SJCRH30 (cell line): ENCODE results near the gene KAZN. TPM values are rescaled to one million over a fixed set of nuclear protein-coding genes. Genes with fewer than 3 reads are reported as not detected.
"Not testable (repeated sequence)": the region's sequence is repeated elsewhere in the genome, so short reads cannot be mapped to it uniquely, and the experiment has no call there.

Source experiments
- DNase-seq, 2 experiments: peaks; one replicate each; pipeline ENCODE4 v3.0.0-alpha.2; 2015 to 2020
- H3K27ac ChIP-seq: fragments of 250-450 bp; sonication (Bioruptor Pico); 2 replicates; pipeline ENCODE4 v1.5.1; 2020; ENCODE audit warnings: mild to moderate bottlenecking, moderate library complexity
- H3K27me3 ChIP-seq: fragments of 250-450 bp; sonication (Bioruptor Pico); 2 replicates; pipeline ENCODE4 v1.5.1; 2020; ENCODE audit warnings: mild to moderate bottlenecking, moderate library complexity
- H3K36me3 ChIP-seq: fragments of 250-450 bp; sonication (Bioruptor Pico); 2 replicates; pipeline ENCODE4 v1.5.1; 2020; ENCODE audit warnings: mild to moderate bottlenecking, moderate library complexity
- H3K4me1 ChIP-seq: fragments of 250-450 bp; sonication (Bioruptor Pico); 2 replicates; pipeline ENCODE4 v1.5.1; 2020; ENCODE audit warnings: mild to moderate bottlenecking, moderate library complexity
- H3K4me3 ChIP-seq: fragments of 250-450 bp; sonication (Bioruptor Pico); 2 replicates; pipeline ENCODE4 v1.5.1; 2020; ENCODE audit warnings: mild to moderate bottlenecking, moderate library complexity
- H3K9me3 ChIP-seq: fragments of 250-450 bp; sonication (Bioruptor Pico); replicated peaks from 2 replicates; pipeline ENCODE4 v1.5.1; 2020; ENCODE audit warnings: mild to moderate bottlenecking, moderate library complexity
- total RNA-seq: library from RNA; depleted of rRNA; stranded (reverse); fragments of >200 nt; shearing (Covaris generic); gene quantifications from 2 replicates; pipeline ENCODE4 v1.2.3, GENCODE V29; 2014

KAZN gene
- total RNA-seq, 1 experiment from 2014 or later: 0.10 TPM

- Histone ChIP-seq H3K27ac (no peak overlapping the region), H3K9me3 (no peaks in the 10 kb centered on the region; the same call in 1 of the 2 replicates), H3K36me3 (no peaks in the 10 kb centered on the region), H3K4me1 (no peaks in the 10 kb centered on the region), H3K4me3 (no peak overlapping the region), H3K27me3 (no peaks in the 10 kb centered on the region)
- DNase-seq: no peak
These were observed 363.9 kb downstream of the KAZN start for GRCh38 chr1:14962407-14962806.

GRCh38 chr1:14963791-14964710 lies 365.6 kb downstream of the KAZN start:
- H3K4me1 ChIP-seq, H3K27me3 ChIP-seq, H3K9me3 ChIP-seq, DNase-seq, H3K4me3 ChIP-seq, H3K27ac ChIP-seq, H3K36me3 ChIP-seq: not testable (repeated sequence)

DNA sequence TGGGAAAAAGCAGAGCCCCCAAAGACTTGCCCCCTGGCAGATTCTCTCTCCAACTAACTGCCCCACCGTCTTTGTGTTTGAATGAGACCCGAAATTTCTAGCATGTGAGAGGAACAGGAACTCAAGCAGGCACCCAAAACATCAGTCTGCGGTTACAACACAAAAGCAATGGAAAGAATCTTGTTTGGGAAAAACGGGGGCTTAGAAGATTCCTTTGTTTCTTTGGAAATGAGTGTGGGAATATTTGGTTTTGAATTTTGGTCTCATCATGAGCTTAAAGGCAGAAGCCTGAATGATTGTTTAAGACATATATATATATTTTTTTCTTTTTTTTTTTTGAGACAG lies 366.2 kb downstream of the KAZN start:
- no peaks in the 10 kb centered on the region; the same call in 1 of the 2 replicates for H3K9me3 ChIP-seq
- H3K36me3 ChIP-seq: no peaks in the 10 kb centered on the region
- no peaks in the 10 kb centered on the region for H3K27me3 ChIP-seq
- H3K27ac ChIP-seq: no peak overlapping the region
- peaks cover 8% of the 10 kb centered on the region; the same call in 1 of the 2 replicates for H3K4me1 ChIP-seq
- DNase-seq: no peak
- no peak overlapping the region for H3K4me3 ChIP-seq

GRCh38 chr1:14968251-14968851 lies 369.9 kb downstream of the KAZN start:
- peak overlapping the region; percentile 60 for H3K27ac ChIP-seq
- peak; percentile 85 to 88 for DNase-seq
- H3K36me3 ChIP-seq: no peaks in the 10 kb centered on the region
- peak overlapping the region; percentile 31 for H3K4me3 ChIP-seq
- H3K4me1 ChIP-seq: peaks cover 8% of the 10 kb centered on the region; the same call in 1 of the 2 replicates
- H3K27me3 ChIP-seq: no peaks in the 10 kb centered on the region
- peaks cover under 1% of the 10 kb centered on the region; the same call in 1 of the 2 replicates for H3K9me3 ChIP-seq

DNA sequence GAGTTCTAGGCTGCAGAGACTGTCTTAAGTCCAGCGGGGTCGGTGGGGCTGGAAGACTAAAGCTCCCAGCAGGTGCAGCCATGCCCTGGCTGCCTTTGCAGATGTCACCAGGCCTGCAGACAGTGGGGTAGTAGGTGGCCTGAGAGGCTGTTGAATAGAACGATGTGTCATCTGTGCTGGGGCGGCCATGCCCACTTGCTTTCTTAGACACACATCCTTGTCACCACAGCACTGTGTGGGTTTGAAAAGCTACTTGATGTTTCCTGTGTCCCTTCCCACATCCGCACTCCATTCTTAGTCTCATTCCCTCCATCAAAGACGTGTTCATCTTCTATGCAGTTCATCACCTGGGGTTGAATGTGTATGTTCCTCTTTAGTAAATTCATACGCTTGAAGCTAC lies 370.5 kb downstream of the KAZN start:
- H3K36me3 ChIP-seq: no peaks in the 10 kb centered on the region
- no peak overlapping the region for H3K27ac ChIP-seq
- H3K27me3 ChIP-seq: no peaks in the 10 kb centered on the region
- no peak for DNase-seq
- H3K4me3 ChIP-seq: no peak overlapping the region
- peaks cover 3% of the 10 kb centered on the region; the same call in 1 of the 2 replicates for H3K9me3 ChIP-seq
- H3K4me1 ChIP-seq: peaks cover 8% of the 10 kb centered on the region; the same call in 1 of the 2 replicates

- H3K27me3 ChIP-seq: no peaks in the 10 kb centered on the region
- no peak overlapping the region for H3K27ac ChIP-seq
- H3K4me3 ChIP-seq: no peak overlapping the region
- no peaks in the 10 kb centered on the region for H3K36me3 ChIP-seq
- DNase-seq: peak in 1 of 2 experiments; percentile 54
- peaks cover 8% of the 10 kb centered on the region; the same call in 1 of the 2 replicates for H3K4me1 ChIP-seq
- H3K9me3 ChIP-seq: peaks cover 3% of the 10 kb centered on the region; the same call in 1 of the 2 replicates
These were observed 371.8 kb downstream of the KAZN start for GRCh38 chr1:14970115-14970798.

GRCh38 chr1:14970799-14971141 lies 372.3 kb downstream of the KAZN start:
- Histone ChIP-seq H3K27me3 (no peaks in the 10 kb centered on the region), H3K36me3 (no peaks in the 10 kb centered on the region), H3K9me3 (peaks cover 3% of the 10 kb centered on the region; the same call in 1 of the 2 replicates), H3K4me3 (no peak overlapping the region), H3K27ac (no peak overlapping the region), H3K4me1 (peaks cover 8% of the 10 kb centered on the region; the same call in 1 of the 2 replicates)
- no peak for DNase-seq

GRCh38 chr1:14971221-14971620 lies 372.7 kb downstream of the KAZN start:
- H3K27me3 ChIP-seq: no peaks in the 10 kb centered on the region
- peaks cover 3% of the 10 kb centered on the region; the same call in 1 of the 2 replicates for H3K9me3 ChIP-seq
- no peaks in the 10 kb centered on the region for H3K36me3 ChIP-seq
- H3K4me3 ChIP-seq: no peak overlapping the region
- peaks cover 8% of the 10 kb centered on the region; the same call in 1 of the 2 replicates for H3K4me1 ChIP-seq
- DNase-seq: no peak
- H3K27ac ChIP-seq: no peak overlapping the region

- H3K4me1 ChIP-seq: peaks cover 8% of the 10 kb centered on the region; the same call in 1 of the 2 replicates
- peaks cover 3% of the 10 kb centered on the region; the same call in 1 of the 2 replicates for H3K9me3 ChIP-seq
- H3K4me3 ChIP-seq: no peak overlapping the region
- no peak for DNase-seq
- no peak overlapping the region for H3K27ac ChIP-seq
- H3K36me3 ChIP-seq: no peaks in the 10 kb centered on the region
- H3K27me3 ChIP-seq: no peaks in the 10 kb centered on the region
These were observed 373.6 kb downstream of the KAZN start for GRCh38 chr1:14972107-14972506.

GRCh38 chr1:14973773-14974172 lies 375.3 kb downstream of the KAZN start:
- no peak for DNase-seq
- no peaks in the 10 kb centered on the region for H3K36me3 ChIP-seq
- no peaks in the 10 kb centered on the region for H3K27me3 ChIP-seq
- H3K9me3 ChIP-seq: 0 out of 2 replicates have a peak, but pooled peaks cover 3% of the 10 kb centered on the region
- H3K27ac ChIP-seq: no peak overlapping the region
- H3K4me1 ChIP-seq: peaks cover 7% of the 10 kb centered on the region; the same call in 1 of the 2 replicates
- no peak overlapping the region for H3K4me3 ChIP-seq

DNA sequence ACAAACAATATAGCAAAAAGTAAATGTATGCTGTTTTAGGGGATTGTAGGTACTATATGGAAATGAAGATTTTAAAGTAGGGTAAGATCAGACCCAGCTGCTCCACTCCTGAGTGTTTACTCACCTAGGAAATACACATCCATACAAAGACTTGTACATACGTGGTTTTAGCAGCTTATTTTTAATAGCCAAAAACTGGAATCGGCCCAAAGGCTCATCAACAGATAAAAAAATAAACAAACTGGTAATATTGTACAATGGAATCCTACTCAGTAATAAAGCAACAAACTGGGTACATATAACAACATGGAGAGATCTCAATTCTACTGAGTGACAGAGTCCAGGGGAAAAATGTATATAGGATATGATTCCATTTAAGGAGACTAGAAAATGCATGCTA lies 375.9 kb downstream of the KAZN start:
- Histone ChIP-seq H3K27ac (no peak overlapping the region), H3K9me3 (0 out of 2 replicates have a peak, but pooled peaks cover 3% of the 10 kb centered on the region), H3K4me1 (peaks cover 1% of the 10 kb centered on the region; the same call in 1 of the 2 replicates), H3K36me3 (no peaks in the 10 kb centered on the region), H3K4me3 (no peak overlapping the region), H3K27me3 (no peaks in the 10 kb centered on the region)
- no peak for DNase-seq

- Histone ChIP-seq H3K9me3 (0 out of 2 replicates have a peak, but pooled peaks cover 3% of the 10 kb centered on the region), H3K27me3 (no peaks in the 10 kb centered on the region), H3K4me1 (no peaks in the 10 kb centered on the region), H3K4me3 (no peak overlapping the region), H3K27ac (no peak overlapping the region), H3K36me3 (no peaks in the 10 kb centered on the region)
- DNase-seq: no peak
These were observed 376.6 kb downstream of the KAZN start for GRCh38 chr1:14975119-14975518.

DNA sequence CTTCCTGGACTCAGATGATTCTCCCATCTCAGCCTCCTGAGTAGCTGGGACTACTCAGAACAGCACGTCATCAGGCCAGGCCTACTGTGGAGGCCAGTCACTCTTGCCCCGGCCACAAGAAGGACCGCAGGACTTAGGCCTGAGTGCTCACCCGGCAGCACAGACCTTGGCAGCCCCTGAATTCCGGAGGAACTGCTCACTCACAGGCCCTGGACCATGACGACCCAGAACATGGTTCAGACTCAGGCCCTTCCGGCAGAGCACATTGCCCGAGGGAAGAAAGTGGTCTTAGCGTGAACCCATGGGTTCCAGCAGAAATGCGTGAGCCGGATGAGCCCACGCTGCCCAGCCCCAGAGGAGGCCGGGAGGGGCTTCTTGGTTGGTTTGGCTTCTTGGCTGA lies 377.8 kb downstream of the KAZN start:
- Histone ChIP-seq H3K36me3 (no peaks in the 10 kb centered on the region), H3K9me3 (0 out of 2 replicates have a peak, but pooled peaks cover 3% of the 10 kb centered on the region), H3K4me3 (no peak overlapping the region), H3K27ac (no peak overlapping the region), H3K4me1 (no peaks in the 10 kb centered on the region), H3K27me3 (no peaks in the 10 kb centered on the region)
- no peak for DNase-seq

DNA sequence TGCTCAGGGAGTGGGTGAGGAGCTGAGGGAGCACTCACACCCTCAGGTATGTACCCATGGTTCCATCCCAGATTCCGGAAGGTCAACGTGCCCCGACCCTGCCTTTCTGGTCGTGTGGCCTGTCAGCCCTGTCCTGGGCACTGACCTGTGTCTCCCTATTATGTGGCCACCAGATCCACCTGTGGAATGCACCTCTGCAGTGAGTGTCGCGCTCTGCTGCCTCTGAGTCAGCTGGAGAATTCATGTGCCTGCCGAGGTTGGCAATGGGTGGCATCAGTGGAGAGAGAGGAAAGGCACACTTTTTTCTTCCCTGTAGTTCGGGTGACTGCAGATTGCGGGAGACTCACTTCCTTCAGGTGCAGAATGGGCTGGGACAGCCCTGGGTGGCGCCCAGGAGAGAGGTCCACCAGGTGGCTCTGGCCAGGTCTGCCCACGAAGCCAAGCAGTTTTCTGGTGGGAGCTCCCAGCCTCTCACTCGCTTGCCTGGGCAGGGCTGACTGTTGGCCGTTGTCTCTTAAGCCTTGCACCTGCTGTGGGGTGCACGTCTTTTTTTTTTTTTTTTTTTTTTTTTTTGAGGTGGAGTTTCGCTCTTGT lies 378.9 kb downstream of the KAZN start:
- H3K36me3 ChIP-seq: no peaks in the 10 kb centered on the region

More for the DNA sequence above, 378.9 kb downstream of the KAZN start:
- Histone ChIP-seq H3K9me3 (0 out of 2 replicates have a peak, but pooled peaks cover 3% of the 10 kb centered on the region), H3K4me3 (no peak overlapping the region), H3K27me3 (no peaks in the 10 kb centered on the region), H3K4me1 (no peaks in the 10 kb centered on the region), H3K27ac (no peak overlapping the region)
- no peak for DNase-seq
